ENCODE results near the gene KCNQ4. TPM values are rescaled to one million over a fixed set of nuclear protein-coding genes. Genes with fewer than 3 reads are reported as not detected.

Gene KCNQ4
- total and polyA plus RNA-seq, 2 donors (not counting 1 experiment from before 2014, with no cell fraction given), result 0.16 to 0.20 TPM

DNA sequence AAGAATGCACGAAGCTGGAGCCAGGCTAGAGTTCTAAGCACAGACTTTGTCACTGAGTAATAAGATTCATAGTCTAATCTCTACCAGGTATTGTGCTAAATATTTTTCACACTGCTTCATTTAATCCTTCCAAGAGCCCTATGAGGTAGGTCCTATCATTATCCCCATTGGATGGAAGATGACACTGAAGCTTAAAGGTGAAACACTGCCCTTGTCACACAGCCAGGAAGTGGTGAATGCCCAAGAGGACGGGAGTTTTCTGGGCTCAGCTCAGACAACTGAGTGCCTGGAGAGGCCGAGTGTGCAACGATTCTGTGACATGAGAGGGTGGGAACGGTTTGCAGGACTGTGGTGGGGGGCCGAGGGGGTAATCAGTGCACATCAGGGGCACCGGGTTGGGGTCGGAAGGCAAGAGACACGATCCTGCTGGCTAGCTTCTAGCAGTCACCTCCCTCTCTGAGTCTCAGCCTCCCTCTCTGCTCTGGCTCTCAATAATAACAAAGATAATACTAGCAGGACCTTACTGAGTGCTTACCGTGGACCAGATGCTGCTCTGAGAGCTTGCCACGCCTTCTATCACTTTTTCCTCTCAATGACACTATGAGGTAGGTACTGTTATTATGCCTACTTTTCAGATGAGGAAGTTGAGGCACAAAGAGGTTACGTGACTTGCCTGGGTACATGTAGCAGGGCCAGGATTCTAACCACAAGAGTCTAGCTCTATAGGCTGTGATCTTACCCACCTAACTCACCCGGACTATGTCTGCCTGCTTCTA lies 12.4 kb downstream of the KCNQ4 start:
- Mint-ChIP-seq H3K27ac (no peak overlapping the region), H3K4me1 (peaks cover 18% of the 10 kb centered on the region), H3K4me3 (no peak overlapping the region), H3K9me3 (ENCODE audit: insufficient read depth) (no peaks in the 10 kb centered on the region), H3K27me3 (no peaks in the 10 kb centered on the region)
- TF ChIP-seq EZH2 (IDR thresholded peaks at IDR 0.05; ENCODE audit: borderline replicate concordance, insufficient read depth, low read depth, low read length, poor library complexity, severe bottlenecking), result no peak
- no peak for TF ChIP-seq CTCF (IDR thresholded peaks at IDR 0.05)
- ATAC-seq (ENCODE audit: low read depth) (no peak), DNase-seq (no peak)
- WGBS (ENCODE audit: insufficient coverage), result 48% methylated on average over 8 of the region's 13 CpGs
- POLR2A ChIA-PET, result no interaction called here
- H3K9ac ChIP-seq (ENCODE audit: low read length), result no peak overlapping the region
- no peak overlapping the region for H3K4me3 ChIP-seq (ENCODE audit: control extremely low read depth in 1 of 5, extremely low read depth in 1 of 5, insufficient read depth in 1 of 5, low read depth in 2 of 5, low read length in 4 of 5)
- no peak overlapping the region for H2AFZ ChIP-seq (ENCODE audit: insufficient read depth, low read depth, low read length, poor library complexity, severe bottlenecking)
- CTCF ChIA-PET, result interaction anchor here (0.7 to 3.1 kb wide), 4 partner anchors 21 to 128 kb away, joined by 3 to 15 read pairs (median 4); no protein-coding TSS in a partner anchor
- H3K27ac ChIP-seq (ENCODE audit: low read length in 2 of 2), result no peak overlapping the region
- H3K4me2 ChIP-seq (replicated peaks; ENCODE audit: low read depth, low read length, poor library complexity, severe bottlenecking), result peak overlapping the region; percentile 30
- H3K4me1 ChIP-seq (ENCODE audit: control insufficient read depth in 2 of 2, insufficient read depth in 2 of 2, low read length in 2 of 2), result peaks cover 3 to 20% of the 10 kb centered on the region in 2 donors
- H3K27me3 ChIP-seq (replicated peaks in 1 of 4; ENCODE audit: control extremely low read depth in 1 of 4, control insufficient read depth in 3 of 4, insufficient read depth in 4 of 4, low read length in 3 of 4), result no peaks in the 10 kb centered on the region
- H3K79me2 ChIP-seq (ENCODE audit: control insufficient read depth, insufficient read depth, low read length), result no peaks in the 10 kb centered on the region
- H4K20me1 ChIP-seq (ENCODE audit: control insufficient read depth, insufficient read depth, low read length, poor library complexity, severe bottlenecking), result no peaks in the 10 kb centered on the region
- intact Hi-C loops (cut with micrococcal nuclease), result no loop called here
- no peaks in the 10 kb centered on the region for H3K9me3 ChIP-seq (ENCODE audit: control extremely low read depth in 1 of 3, control insufficient read depth in 2 of 3, insufficient read depth in 1 of 3, low read length in 2 of 3)
- H3K36me3 ChIP-seq (replicated peaks in 1 of 2; ENCODE audit: control extremely low read depth in 1 of 2, control insufficient read depth in 1 of 2, extremely low read depth in 1 of 2, insufficient read depth in 2 of 2, low read length in 1 of 2), result no peaks in the 10 kb centered on the region

All from B cell (primary cell).